Adrenal gland (tissue), 12 donors: ENCODE data around the gene S100A12. TPM values are rescaled to one million over a fixed set of nuclear protein-coding genes. Genes with fewer than 3 reads are reported as not detected.

ENCODE experiments used
- DNase-seq, 7 donors: peaks; one replicate each; pipeline ENCODE4 v3.0.0-alpha.2; 2019 to 2020
- H3K27ac ChIP-seq, 5 donors: fragments of 200-600 bp; sonication (generic) in 4 of 5; 1 replicate in 3 of 5; 2 replicates in 2 of 5; pipeline versions ENCODE4 v1.5.1 to v1.8.0; 2016 to 2020; ENCODE audit warnings: mild to moderate bottlenecking in 1 of 5
- H3K27me3 ChIP-seq: fragments of 200-600 bp; 2 replicates; pipeline ENCODE4 v1.8.0; 2021
- H3K36me3 ChIP-seq, 2 donors: fragments of 200-600 bp; replicated peaks in 1 of 2; 1 replicate in 1 of 2; 2 replicates in 1 of 2; pipeline versions ENCODE4 v1.5.1 to v1.8.0; 2018 to 2022
- H3K4me1 ChIP-seq, 2 donors: fragments of 200-600 bp; replicated peaks in 1 of 2; 1 replicate in 1 of 2; 2 replicates in 1 of 2; pipeline versions ENCODE4 v1.5.1 to v1.8.0; 2018 to 2021
- H3K4me3 ChIP-seq, 4 donors: fragments of 200-600 bp; sonication (generic) in 3 of 4; one replicate each; pipeline ENCODE4 v1.5.1; 2016 to 2018
- H3K9me3 ChIP-seq, 3 donors: fragments of 200-600 bp; sonication (generic) in 1 of 3; replicated peaks in 1 of 3; 1 replicate in 2 of 3; 2 replicates in 1 of 3; pipeline versions ENCODE4 v1.5.1 to v1.8.0; 2016 to 2021
- POLR2A ChIP-seq, 2 donors: fragments of 450-650 bp; IDR thresholded peaks; one replicate each; pipeline ENCODE4 v1.6.1; 2017; ENCODE audit warnings: antibody characterized with exemption in 2 of 2, mild to moderate bottlenecking in 2 of 2, moderate library complexity in 1 of 2
- WGBS, 4 donors: extraction: QIAGEN DNeasy Blood & Tissue Kit in 2 of 4; methylation state at CpG; one replicate each; pipeline versions ENCODE4 v1.1.5 to v1.1.7; 2013 to 2017; 5-methylcytosine and 5-hydroxymethylcytosine counted together
- intact Hi-C, 2 donors: fragments of 100-400 bp; cut with DNase I; formaldehyde crosslinking; loops; one replicate each; pipeline versions ENCODE4 v1.14.1 to v1.15.0; 2022 to 2023
- polyA plus RNA-seq, 3 donors: library from polyadenylated mRNA; stranded (reverse); fragments of 200-250 nt in 2 of 3; fragments of 350-450 nt in 1 of 3; fragmentation: Illumina TruSeq in 1 of 3; extraction: RNeasy Lipid Tissue Mini Kit (QIAGEN cat#74804) in 1 of 3; gene quantifications; one replicate each; pipeline ENCODE4 v1.2.3, GENCODE V29; 2013 to 2014
- total RNA-seq, 9 donors: library from RNA; depleted of rRNA in 4 of 9; stranded (reverse); fragments of >200 nt in 4 of 9; fragments of 120-200 nt in 1 of 9; fragmentation: NEBNext Ultra II Directional in 1 of 9; extraction: Animal tissue kit (Norgen Biotek cat#: 25700) in 1 of 9; gene quantifications; one replicate each; pipeline versions ENCODE4 v1.1.0 to v1.2.4, GENCODE V29; 2013 to 2023
- TF ChIP-seq, protein P1 (sequence below), 6 experiments: fragments of 450-650 bp in 4 of 6; fragments of 200-600 bp in 2 of 6; sonication (generic) in 1 of 6; IDR thresholded peaks; 1 replicate in 5 of 6; 2 replicates in 1 of 6; pipeline versions ENCODE4 v1.5.1 to v1.8.0; 2016 to 2021; ENCODE audit warnings: antibody characterized with exemption in 6 of 6, mild to moderate bottlenecking in 2 of 6, moderate library complexity in 1 of 6
- donor health status: healthy with polysubstance abuse.
- donor health status: Bipolar disorder and iron deficiency.
- donor health status: DM: yes; HTN: yes; CAD: no.
- donor health status: DM: no; HTN: no; CAD: no.
- donor health status: DM: no; HTN: no; CAD: no.
- donor health status: DM: yes; HTN: yes; CAD: no.

S100A12 gene
- total and polyA plus RNA-seq, 12 donors = 1.1 to 9.1 (median 2.2) TPM; not detected in 3

GRCh38 chr1:153339802-153340201 lies 35.6 kb downstream of the S100A12 start:
- TF ChIP-seq, protein P1, sequence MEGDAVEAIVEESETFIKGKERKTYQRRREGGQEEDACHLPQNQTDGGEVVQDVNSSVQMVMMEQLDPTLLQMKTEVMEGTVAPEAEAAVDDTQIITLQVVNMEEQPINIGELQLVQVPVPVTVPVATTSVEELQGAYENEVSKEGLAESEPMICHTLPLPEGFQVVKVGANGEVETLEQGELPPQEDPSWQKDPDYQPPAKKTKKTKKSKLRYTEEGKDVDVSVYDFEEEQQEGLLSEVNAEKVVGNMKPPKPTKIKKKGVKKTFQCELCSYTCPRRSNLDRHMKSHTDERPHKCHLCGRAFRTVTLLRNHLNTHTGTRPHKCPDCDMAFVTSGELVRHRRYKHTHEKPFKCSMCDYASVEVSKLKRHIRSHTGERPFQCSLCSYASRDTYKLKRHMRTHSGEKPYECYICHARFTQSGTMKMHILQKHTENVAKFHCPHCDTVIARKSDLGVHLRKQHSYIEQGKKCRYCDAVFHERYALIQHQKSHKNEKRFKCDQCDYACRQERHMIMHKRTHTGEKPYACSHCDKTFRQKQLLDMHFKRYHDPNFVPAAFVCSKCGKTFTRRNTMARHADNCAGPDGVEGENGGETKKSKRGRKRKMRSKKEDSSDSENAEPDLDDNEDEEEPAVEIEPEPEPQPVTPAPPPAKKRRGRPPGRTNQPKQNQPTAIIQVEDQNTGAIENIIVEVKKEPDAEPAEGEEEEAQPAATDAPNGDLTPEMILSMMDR (IDR thresholded peaks at IDR 0.05) = no peak
- TF ChIP-seq POLR2A (IDR thresholded peaks at IDR 0.05) = no peak
- Histone ChIP-seq H3K4me3 (no peak overlapping the region), H3K27ac (no peak overlapping the region), H3K9me3 (no peaks in the 10 kb centered on the region), H3K27me3 (no peaks in the 10 kb centered on the region), H3K4me1 (no peaks in the 10 kb centered on the region), H3K36me3 (no peaks in the 10 kb centered on the region)
- intact Hi-C loops = no loop called here
- no peak for DNase-seq
- WGBS, 4 donors = 47 to 70% (median 65%) methylated on average over 6 of the region's 6 CpGs

DNA sequence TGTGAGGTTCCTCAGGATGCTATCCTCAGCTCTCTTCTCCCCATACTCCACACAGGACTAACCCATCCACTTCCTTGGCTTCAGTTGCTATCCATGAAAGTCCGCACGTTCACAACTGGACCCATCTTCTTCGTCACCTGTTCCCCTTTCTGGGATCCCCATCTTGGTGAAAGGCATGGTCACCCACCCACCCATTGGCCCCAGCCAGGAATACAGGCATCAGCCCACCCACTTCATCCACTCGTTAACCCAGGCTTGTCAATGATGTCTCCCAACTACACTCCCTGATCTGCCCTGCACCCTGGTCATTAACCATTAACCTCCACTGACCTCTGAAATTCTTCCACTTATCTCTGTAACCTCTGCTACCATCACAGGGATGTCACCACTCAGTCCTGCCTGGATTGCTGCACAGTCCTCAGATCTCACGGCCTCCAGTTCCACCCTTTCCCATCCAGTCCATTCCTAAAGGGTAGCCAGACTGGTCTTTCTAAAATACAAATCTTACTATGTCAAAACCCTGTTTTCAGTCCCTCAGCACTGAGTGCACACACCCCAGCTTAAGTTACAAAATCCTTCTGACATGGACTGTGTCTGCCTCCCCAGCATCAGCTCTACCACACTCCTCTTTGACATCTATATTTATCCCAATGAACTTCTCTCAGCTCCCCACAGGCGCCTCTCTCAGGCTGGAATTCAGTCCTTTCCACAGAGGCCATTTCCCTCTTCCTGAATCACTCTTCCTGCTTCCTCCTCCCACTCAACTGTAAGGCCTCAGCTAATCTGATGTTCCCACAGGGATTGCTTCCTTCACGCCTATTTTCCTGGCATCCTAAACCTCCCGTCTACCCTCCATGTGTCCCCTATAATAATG lies 37.2 kb downstream of the S100A12 start:
- H3K4me1 ChIP-seq = no peaks in the 10 kb centered on the region
- DNase-seq = no peak
- H3K27ac ChIP-seq = no peak overlapping the region
- no peak for TF ChIP-seq POLR2A (IDR thresholded peaks at IDR 0.05)
- intact Hi-C loops = no loop called here
- no peak overlapping the region for H3K4me3 ChIP-seq
- WGBS, 4 donors = 51 to 62% (median 57%) methylated on average over 8 of the region's 8 CpGs
- no peaks in the 10 kb centered on the region for H3K9me3 ChIP-seq
- no peaks in the 10 kb centered on the region for H3K27me3 ChIP-seq
- H3K36me3 ChIP-seq = no peaks in the 10 kb centered on the region

- Histone ChIP-seq H3K27ac (no peak overlapping the region), H3K4me1 (no peaks in the 10 kb centered on the region), H3K36me3 (no peaks in the 10 kb centered on the region), H3K27me3 (no peaks in the 10 kb centered on the region), H3K9me3 (peaks cover 0 to 6% (median 0%) of the 10 kb centered on the region in 3 donors), H3K4me3 (no peak overlapping the region)
- intact Hi-C loops = no loop called here
- TF ChIP-seq POLR2A (IDR thresholded peaks at IDR 0.05) = no peak
- TF ChIP-seq, protein P1 (IDR thresholded peaks at IDR 0.05) = no peak
- no peak for DNase-seq
These were observed 38.8 kb downstream of the S100A12 start for GRCh38 chr1:153336650-153337049.

DNA sequence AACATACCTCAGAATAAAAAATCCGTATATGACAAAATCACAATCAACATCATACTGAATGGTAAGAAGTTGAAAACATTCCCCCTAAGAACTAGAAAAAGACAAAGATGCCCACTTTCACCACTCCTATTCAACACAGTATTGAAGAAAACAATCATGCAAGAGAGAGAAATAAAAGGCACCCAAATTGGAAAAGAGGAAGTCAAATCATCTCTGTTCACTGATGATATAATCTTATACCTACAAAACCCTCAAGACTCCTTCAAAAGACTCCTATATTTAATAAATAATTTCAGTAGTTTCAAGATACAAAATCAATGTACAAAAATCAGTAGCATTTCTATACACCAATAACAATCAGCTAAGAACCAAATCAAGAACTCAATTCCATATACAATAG lies 41.5 kb downstream of the S100A12 start:
- intact Hi-C loops = no loop called here
- no peak overlapping the region for H3K27ac ChIP-seq
- DNase-seq = no peak

More for the DNA sequence above, 41.5 kb downstream of the S100A12 start:
- TF ChIP-seq POLR2A (IDR thresholded peaks at IDR 0.05) = no peak
- TF ChIP-seq, protein P1 (IDR thresholded peaks at IDR 0.05) = no peak
- Histone ChIP-seq H3K4me3 (no peak overlapping the region), H3K36me3 (no peaks in the 10 kb centered on the region), H3K27me3 (peaks cover 4% of the 10 kb centered on the region), H3K9me3 (peaks cover 0 to 6% (median 2%) of the 10 kb centered on the region in 3 donors), H3K4me1 (no peaks in the 10 kb centered on the region)
- 75 to 88% (median 77%) methylated on average over 1 of the region's 1 CpG for WGBS, 4 donors
